ENCODE measurements around the gene CTDSP2.

DNA sequence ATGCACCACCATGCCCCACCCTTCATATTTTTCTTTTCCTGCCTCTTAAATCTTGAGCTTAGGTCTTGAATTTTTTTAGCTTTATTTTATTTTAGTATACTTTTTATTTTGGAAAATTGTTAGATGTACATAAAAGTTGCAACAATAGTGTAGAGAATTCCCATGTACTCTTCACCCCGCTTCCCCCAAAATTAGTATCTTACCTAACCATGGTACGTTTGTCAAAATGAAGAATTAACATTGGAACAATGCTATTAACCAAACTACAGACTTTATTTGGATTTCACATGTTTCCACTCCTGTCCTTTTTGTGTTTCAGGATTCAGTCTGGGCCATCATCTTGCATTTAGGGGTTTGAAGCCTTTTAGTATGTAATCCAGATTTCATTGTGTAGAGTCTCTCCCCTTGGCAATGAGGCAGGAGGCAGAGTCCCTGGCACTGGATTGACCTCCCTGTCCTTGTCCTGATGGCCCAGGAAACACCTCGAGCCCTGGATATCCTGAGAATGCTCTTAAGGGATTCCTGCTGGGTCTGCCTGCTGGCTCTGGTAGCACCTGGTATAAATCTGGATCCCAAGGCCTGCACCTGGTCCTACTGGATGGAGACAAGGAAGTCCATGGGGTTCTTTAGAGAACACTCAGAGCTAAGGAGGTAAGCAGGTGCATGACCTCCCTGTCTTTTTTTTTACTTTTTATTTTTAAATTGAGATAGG, 19.9 kb upstream of the CTDSP2 start:
- TF ChIP-seq RAD21 (IDR thresholded peaks at IDR 0.05; ENCODE audit: low read length) (no peak), GABPA (IDR thresholded peaks at IDR 0.05; ENCODE audit: low read depth) (no peak), TAF1 (IDR thresholded peaks at IDR 0.05; ENCODE audit: borderline replicate concordance, low read depth, low read length) (no peak)
- TF ChIP-seq, protein P1, sequence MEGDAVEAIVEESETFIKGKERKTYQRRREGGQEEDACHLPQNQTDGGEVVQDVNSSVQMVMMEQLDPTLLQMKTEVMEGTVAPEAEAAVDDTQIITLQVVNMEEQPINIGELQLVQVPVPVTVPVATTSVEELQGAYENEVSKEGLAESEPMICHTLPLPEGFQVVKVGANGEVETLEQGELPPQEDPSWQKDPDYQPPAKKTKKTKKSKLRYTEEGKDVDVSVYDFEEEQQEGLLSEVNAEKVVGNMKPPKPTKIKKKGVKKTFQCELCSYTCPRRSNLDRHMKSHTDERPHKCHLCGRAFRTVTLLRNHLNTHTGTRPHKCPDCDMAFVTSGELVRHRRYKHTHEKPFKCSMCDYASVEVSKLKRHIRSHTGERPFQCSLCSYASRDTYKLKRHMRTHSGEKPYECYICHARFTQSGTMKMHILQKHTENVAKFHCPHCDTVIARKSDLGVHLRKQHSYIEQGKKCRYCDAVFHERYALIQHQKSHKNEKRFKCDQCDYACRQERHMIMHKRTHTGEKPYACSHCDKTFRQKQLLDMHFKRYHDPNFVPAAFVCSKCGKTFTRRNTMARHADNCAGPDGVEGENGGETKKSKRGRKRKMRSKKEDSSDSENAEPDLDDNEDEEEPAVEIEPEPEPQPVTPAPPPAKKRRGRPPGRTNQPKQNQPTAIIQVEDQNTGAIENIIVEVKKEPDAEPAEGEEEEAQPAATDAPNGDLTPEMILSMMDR (IDR thresholded peaks at IDR 0.05) = no peak
